ENCODE measurements around the gene SCNN1B. TPM values are rescaled to one million over a fixed set of nuclear protein-coding genes. Genes with fewer than 3 reads are reported as not detected.
A peak's percentile ranks its signal among the peaks of the same experiment; 100 is the strongest.
"Not testable (repeated sequence)": the region's sequence is repeated elsewhere in the genome, so short reads cannot be mapped to it uniquely, and the experiment has no call there.

The SCNN1B gene
- polyA plus RNA-seq (not detected in 2 replicates), polyA minus RNA-seq (not detected in 2 replicates)

GRCh38 chr16:23302045-23302956, at the start of gene SCNN1B:
Gene SCNN1B, plus strand, starts transcription at chr16:23302302. Its CDS starts 46,298 bp downstream, at chr16:23348600.
- no peak within 1 kb of the TSS for H3K27ac ChIP-seq (ENCODE audit: low read length)
- TF ChIP-seq RAD21 (conservative IDR thresholded peaks at IDR 0.05) = no peak
- TF ChIP-seq SMC3 (conservative IDR thresholded peaks at IDR 0.05; ENCODE audit: poor library complexity) = no peak
- no peak for TF ChIP-seq MXI1 (conservative IDR thresholded peaks at IDR 0.05; ENCODE audit: poor library complexity, severe bottlenecking)
- no peak for TF ChIP-seq POLR2AphosphoS5 (IDR thresholded peaks at IDR 0.05)
- TF ChIP-seq CTCF (IDR thresholded peaks at IDR 0.05; ENCODE audit: poor library complexity, severe bottlenecking) = peak; percentile 18
- no peak for TF ChIP-seq EP300 (conservative IDR thresholded peaks at IDR 0.05; ENCODE audit: poor library complexity, severe bottlenecking)
- TF ChIP-seq TAF1 (IDR thresholded peaks at IDR 0.05; ENCODE audit: low read depth) = no peak
- peaks cover 47% of the 10 kb centered on the region for H3K27me3 ChIP-seq (ENCODE audit: insufficient read depth, low read depth, low read length)
- peak within 1 kb of the TSS; percentile 39 for H3K9ac ChIP-seq (ENCODE audit: low read length)
- no peaks in the 10 kb centered on the region for H3K9me3 ChIP-seq (ENCODE audit: low read length)
- no peaks in the 10 kb centered on the region for H3F3A ChIP-seq (ENCODE audit: insufficient read depth, low read length, poor library complexity, severe bottlenecking)
- H3K9me2 ChIP-seq (ENCODE audit: insufficient read depth, low read length) = no peaks in the 10 kb centered on the region
- H3K4me3 ChIP-seq (ENCODE audit: low read length) = peak within 1 kb of the TSS; percentile 73
- peak within 1 kb of the TSS; percentile 48 for H3K4me2 ChIP-seq (ENCODE audit: low read length)
- no peaks in the 10 kb centered on the region for H3K79me2 ChIP-seq (replicated peaks; ENCODE audit: insufficient read depth, low read length)
- H4K20me1 ChIP-seq (ENCODE audit: insufficient read depth) = no peaks in the 10 kb centered on the region
- H3K36me3 ChIP-seq (ENCODE audit: insufficient read depth, low read length) = no peaks in the 10 kb centered on the region
- H2AFZ ChIP-seq (ENCODE audit: low read depth, low read length) = no peak within 1 kb of the TSS

- H3K4me2 ChIP-seq (ENCODE audit: low read length) = no peak overlapping the region
- H3K4me3 ChIP-seq (ENCODE audit: low read length) = no peak overlapping the region
- H4K20me1 ChIP-seq (ENCODE audit: insufficient read depth) = no peaks in the 10 kb centered on the region
- H3K36me3 ChIP-seq (ENCODE audit: insufficient read depth, low read length) = no peaks in the 10 kb centered on the region
- no peaks in the 10 kb centered on the region for H3K9me3 ChIP-seq (ENCODE audit: low read length)
- no peak overlapping the region for H2AFZ ChIP-seq (ENCODE audit: low read depth, low read length)
- no peaks in the 10 kb centered on the region for H3K79me2 ChIP-seq (replicated peaks; ENCODE audit: insufficient read depth, low read length)
- TF ChIP-seq POLR2AphosphoS5 (IDR thresholded peaks at IDR 0.05) (no peak), EP300 (conservative IDR thresholded peaks at IDR 0.05; ENCODE audit: poor library complexity, severe bottlenecking) (no peak), CTCF (IDR thresholded peaks at IDR 0.05; ENCODE audit: poor library complexity, severe bottlenecking) (no peak)
- no peaks in the 10 kb centered on the region for H3F3A ChIP-seq (ENCODE audit: insufficient read depth, low read length, poor library complexity, severe bottlenecking)
- no peaks in the 10 kb centered on the region for H3K27me3 ChIP-seq (ENCODE audit: insufficient read depth, low read depth, low read length)
- no peak overlapping the region for H3K27ac ChIP-seq (ENCODE audit: low read length)
- H3K9ac ChIP-seq (ENCODE audit: low read length) = no peak overlapping the region
- no peaks in the 10 kb centered on the region for H3K9me2 ChIP-seq (ENCODE audit: insufficient read depth, low read length)
Observed at GRCh38 chr16:23252310-23252709, 49.8 kb upstream of the SCNN1B start.

GRCh38 chr16:23253650-23254049, 48.5 kb upstream of the SCNN1B start:
- H3K9me3 ChIP-seq (ENCODE audit: low read length); H3K27me3 ChIP-seq (ENCODE audit: insufficient read depth, low read depth, low read length); H3K4me3 ChIP-seq (ENCODE audit: low read length); H3K9me2 ChIP-seq (ENCODE audit: insufficient read depth, low read length); H2AFZ ChIP-seq (ENCODE audit: low read depth, low read length); H3K4me2 ChIP-seq (ENCODE audit: low read length); H3K27ac ChIP-seq (ENCODE audit: low read length); H3K36me3 ChIP-seq (ENCODE audit: insufficient read depth, low read length); H4K20me1 ChIP-seq (ENCODE audit: insufficient read depth); H3F3A ChIP-seq (ENCODE audit: insufficient read depth, low read length, poor library complexity, severe bottlenecking); H3K79me2 ChIP-seq (replicated peaks; ENCODE audit: insufficient read depth, low read length); H3K9ac ChIP-seq (ENCODE audit: low read length): not testable (repeated sequence)
